MM.1S (cell line): ENCODE results near the gene CACNG6.
"Not testable (repeated sequence)": the region's sequence is repeated elsewhere in the genome, so short reads cannot be mapped to it uniquely, and the experiment has no call there.

Experiments used
- DNase-seq: peaks from one replicate; pipeline ENCODE4 v3.0.0-alpha.2; 2015
- H2AFZ ChIP-seq: fragments of 300-600 bp; sonication (generic); 2 replicates; pipeline ENCODE4 v1.6.0; 2016; ENCODE audit warnings: antibody characterized with exemption, low read length
- H3F3A ChIP-seq: fragments of 300-600 bp; sonication (generic); 2 replicates; pipeline ENCODE4 v1.6.1; 2016; ENCODE audit warnings: mild to moderate bottlenecking, antibody characterized with exemption, low read length, moderate library complexity, mixed read lengths; ENCODE audit not compliant: insufficient read depth
- H3K27ac ChIP-seq: fragments of 300-600 bp; sonication (generic); 2 replicates; pipeline ENCODE4 v1.5.1; 2016; ENCODE audit warnings: mild to moderate bottlenecking, low read length
- H3K27me3 ChIP-seq: fragments of 300-600 bp; sonication (generic); replicated peaks from 2 replicates; pipeline ENCODE4 v1.6.0; 2016; ENCODE audit warnings: low read length; ENCODE audit not compliant: insufficient read depth
- H3K36me3 ChIP-seq: fragments of 300-600 bp; sonication (generic); replicated peaks from 2 replicates; pipeline ENCODE4 v1.6.1; 2016; ENCODE audit warnings: mild to moderate bottlenecking, low read length, mixed read lengths; ENCODE audit not compliant: insufficient read depth
- H3K4me1 ChIP-seq: fragments of 300-600 bp; sonication (generic); 2 replicates; pipeline ENCODE4 v1.6.1; 2016; ENCODE audit warnings: low read length, mixed read lengths
- H3K4me2 ChIP-seq: fragments of 300-600 bp; sonication (generic); 2 replicates; pipeline ENCODE4 v1.6.0; 2016; ENCODE audit warnings: low read depth, low read length
- H3K4me3 ChIP-seq: fragments of 300-600 bp; sonication (generic); 2 replicates; pipeline ENCODE4 v1.5.1; 2016; ENCODE audit warnings: low read length, mixed read lengths
- H3K79me2 ChIP-seq: fragments of 300-600 bp; sonication (generic); 2 replicates; pipeline ENCODE4 v1.6.1; 2016; ENCODE audit warnings: mixed run types, low read length, mixed read lengths
- H3K9ac ChIP-seq: fragments of 300-600 bp; sonication (generic); 2 replicates; pipeline ENCODE4 v1.6.1; 2016; ENCODE audit warnings: low read length, mixed read lengths
- H3K9me2 ChIP-seq: fragments of 300-600 bp; sonication (generic); replicated peaks from 2 replicates; pipeline ENCODE4 v1.6.1; 2016; ENCODE audit warnings: mild to moderate bottlenecking, low read length, mixed read lengths; ENCODE audit not compliant: insufficient read depth
- H3K9me3 ChIP-seq: fragments of 300-600 bp; sonication (generic); replicated peaks from 2 replicates; pipeline ENCODE4 v1.6.1; 2016; ENCODE audit warnings: mild to moderate bottlenecking, low read length, mixed read lengths; ENCODE audit not compliant: insufficient read depth
- H4K20me1 ChIP-seq: fragments of 300-600 bp; sonication (generic); 2 replicates; pipeline ENCODE4 v1.6.1; 2016; ENCODE audit warnings: mild to moderate bottlenecking, low read length, moderate library complexity, mixed read lengths; ENCODE audit not compliant: insufficient read depth
- EZH2 ChIP-seq: fragments of 300-600 bp; sonication (generic); optimal IDR thresholded peaks from 2 replicates; pipeline ENCODE3; 2017; ENCODE audit warnings: low read depth, mild to moderate bottlenecking, antibody characterized with exemption, low read length, mixed read lengths
- EZH2phosphoT487 ChIP-seq: fragments of 300-600 bp; sonication (generic); IDR thresholded peaks from 2 replicates; pipeline ENCODE4 v1.6.1; 2018; ENCODE audit warnings: antibody characterized with exemption, low read length
- TF ChIP-seq, protein P1 (sequence below): fragments of 300-600 bp; sonication (generic); IDR thresholded peaks from 2 replicates; pipeline ENCODE4 v1.5.1; 2016; ENCODE audit warnings: antibody characterized with exemption, low read length, mixed read lengths

Gene CACNG6

DNA sequence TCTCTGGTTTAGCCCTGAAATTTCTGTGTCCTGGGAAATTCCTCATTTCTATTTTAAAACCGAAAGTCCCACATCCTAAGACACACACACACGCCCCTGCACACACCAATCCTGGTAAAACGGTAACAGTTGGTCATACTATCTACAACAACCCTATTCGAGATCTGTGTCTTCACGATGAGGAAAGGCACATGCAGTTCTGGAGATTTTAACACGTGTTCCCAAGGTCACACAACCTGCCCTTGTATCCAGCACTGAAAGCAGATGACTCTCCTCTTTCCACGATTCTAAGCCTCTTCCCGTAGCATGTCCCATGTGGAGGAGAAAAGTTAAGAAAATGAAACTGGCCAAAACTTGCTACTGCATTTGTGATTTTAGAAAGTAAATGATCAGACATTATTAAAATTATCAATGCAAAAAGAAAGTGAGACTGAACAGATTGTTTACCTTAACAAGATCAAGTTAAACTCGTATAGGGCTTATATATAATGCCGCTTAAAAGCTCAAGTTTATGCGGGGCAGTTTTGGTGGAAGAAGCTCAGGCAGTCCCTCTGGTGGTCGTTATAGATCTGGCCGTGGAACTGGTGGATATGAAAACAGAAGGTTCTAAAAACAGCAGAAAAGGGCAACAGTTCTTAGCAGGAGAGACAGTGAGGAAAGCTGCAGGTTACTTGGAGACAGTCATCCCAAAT is 39.6 kb downstream of the CACNG6 start:
- no peak overlapping the region for H3K27ac ChIP-seq
- TF ChIP-seq EZH2phosphoT487 (no peak), EZH2 (no peak)
- TF ChIP-seq, protein P1, sequence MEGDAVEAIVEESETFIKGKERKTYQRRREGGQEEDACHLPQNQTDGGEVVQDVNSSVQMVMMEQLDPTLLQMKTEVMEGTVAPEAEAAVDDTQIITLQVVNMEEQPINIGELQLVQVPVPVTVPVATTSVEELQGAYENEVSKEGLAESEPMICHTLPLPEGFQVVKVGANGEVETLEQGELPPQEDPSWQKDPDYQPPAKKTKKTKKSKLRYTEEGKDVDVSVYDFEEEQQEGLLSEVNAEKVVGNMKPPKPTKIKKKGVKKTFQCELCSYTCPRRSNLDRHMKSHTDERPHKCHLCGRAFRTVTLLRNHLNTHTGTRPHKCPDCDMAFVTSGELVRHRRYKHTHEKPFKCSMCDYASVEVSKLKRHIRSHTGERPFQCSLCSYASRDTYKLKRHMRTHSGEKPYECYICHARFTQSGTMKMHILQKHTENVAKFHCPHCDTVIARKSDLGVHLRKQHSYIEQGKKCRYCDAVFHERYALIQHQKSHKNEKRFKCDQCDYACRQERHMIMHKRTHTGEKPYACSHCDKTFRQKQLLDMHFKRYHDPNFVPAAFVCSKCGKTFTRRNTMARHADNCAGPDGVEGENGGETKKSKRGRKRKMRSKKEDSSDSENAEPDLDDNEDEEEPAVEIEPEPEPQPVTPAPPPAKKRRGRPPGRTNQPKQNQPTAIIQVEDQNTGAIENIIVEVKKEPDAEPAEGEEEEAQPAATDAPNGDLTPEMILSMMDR: peak; percentile 35
- no peaks in the 10 kb centered on the region for H3K79me2 ChIP-seq
- no peak overlapping the region for H3K9ac ChIP-seq
- peak overlapping the region; percentile 46; the same call in 1 of the 2 replicates for H2AFZ ChIP-seq
- H3K9me2 ChIP-seq: no peaks in the 10 kb centered on the region
- DNase-seq: peak; percentile 9
- H3K4me3 ChIP-seq: peak overlapping the region; percentile 48
- H3K4me1 ChIP-seq: no peaks in the 10 kb centered on the region
- H3K27me3 ChIP-seq: peaks cover 9% of the 10 kb centered on the region; the same call in 1 of the 2 replicates
- H3K36me3 ChIP-seq: no peaks in the 10 kb centered on the region
- no peaks in the 10 kb centered on the region for H4K20me1 ChIP-seq
- H3K9me3 ChIP-seq: no peaks in the 10 kb centered on the region
- H3K4me2 ChIP-seq: peak overlapping the region; percentile 68
- H3F3A ChIP-seq: no peaks in the 10 kb centered on the region

DNA sequence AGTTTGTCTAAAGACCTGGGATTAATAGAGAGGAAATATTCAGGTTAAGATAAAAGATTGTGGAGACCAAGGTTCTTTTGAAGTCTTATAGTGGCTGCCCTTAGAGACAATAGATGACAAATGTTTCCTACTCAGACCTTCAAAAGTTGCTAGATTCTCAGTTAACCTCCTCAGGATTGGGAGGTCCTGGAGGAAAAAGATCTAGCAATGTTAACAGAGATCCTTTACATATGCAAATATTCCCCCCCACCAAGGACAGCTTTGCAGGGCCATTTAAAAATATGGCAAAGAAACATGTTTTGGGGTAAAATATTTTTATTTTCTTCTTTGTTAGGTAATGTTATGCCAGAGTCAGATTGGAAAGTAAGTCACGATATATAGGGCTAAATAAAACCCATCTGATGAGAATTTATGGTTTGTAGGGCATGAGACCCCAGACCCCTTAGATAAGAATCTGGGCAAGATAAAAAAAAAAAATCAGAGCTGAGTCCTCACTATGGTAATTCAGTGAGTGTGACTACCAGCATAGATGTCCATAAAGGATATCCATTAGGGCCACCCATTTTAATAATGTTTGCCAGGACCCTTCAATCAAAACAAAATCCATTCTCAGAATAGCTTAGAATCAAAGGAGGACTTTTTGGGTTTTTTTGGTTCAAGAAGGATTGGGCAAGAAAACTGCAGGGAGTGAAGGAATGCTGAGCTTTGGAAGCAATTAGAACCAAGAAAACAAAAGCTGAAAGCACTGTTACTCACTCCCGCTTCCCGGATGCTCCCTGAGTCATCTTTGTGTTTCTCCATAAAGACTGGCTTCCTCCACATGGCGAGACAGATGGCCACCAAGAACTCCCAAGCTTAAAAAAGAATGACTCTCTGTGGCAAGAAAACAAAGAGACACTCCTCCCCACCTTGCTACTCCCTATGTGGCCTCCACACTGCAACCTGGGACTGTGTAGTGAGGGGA is 44.1 kb downstream of the CACNG6 start:
- no peak for DNase-seq
- no peak for TF ChIP-seq EZH2
- TF ChIP-seq, protein P1: no peak
- no peak for TF ChIP-seq EZH2phosphoT487
- no peaks in the 10 kb centered on the region for H3K9me2 ChIP-seq
- H3K27ac ChIP-seq: no peak overlapping the region
- H3K4me1 ChIP-seq: no peaks in the 10 kb centered on the region
- H3K27me3 ChIP-seq: peaks cover 25% of the 10 kb centered on the region
- no peaks in the 10 kb centered on the region for H3F3A ChIP-seq
- no peak overlapping the region for H3K4me2 ChIP-seq
- H3K9me3 ChIP-seq: no peaks in the 10 kb centered on the region
- no peak overlapping the region for H2AFZ ChIP-seq
- no peak overlapping the region for H3K4me3 ChIP-seq
- H3K79me2 ChIP-seq: no peaks in the 10 kb centered on the region
- no peak overlapping the region for H3K9ac ChIP-seq
- no peaks in the 10 kb centered on the region for H4K20me1 ChIP-seq
- no peaks in the 10 kb centered on the region for H3K36me3 ChIP-seq

DNA sequence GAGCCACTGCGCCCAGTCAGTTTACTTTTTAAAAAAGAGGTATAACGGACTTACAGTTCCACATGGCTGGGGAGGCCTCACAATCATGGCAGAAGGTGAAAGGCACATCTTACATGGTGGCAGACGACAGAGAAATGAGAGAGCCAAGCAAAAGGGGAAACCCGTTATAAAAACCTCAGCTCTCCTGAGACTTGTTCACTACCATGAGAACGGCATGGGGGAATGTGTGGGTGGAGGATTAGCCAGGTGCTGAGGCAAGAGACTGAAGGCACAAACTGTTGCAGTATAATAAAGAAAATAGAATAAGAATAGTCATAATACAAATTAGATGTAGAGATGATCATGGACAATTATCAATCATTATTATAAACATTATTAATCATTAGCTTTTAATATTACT is 45.1 kb downstream of the CACNG6 start:
- not testable (repeated sequence) for DNase-seq, H4K20me1 ChIP-seq, H3K4me1 ChIP-seq, H3K27ac ChIP-seq, H3K4me3 ChIP-seq, H3K9me2 ChIP-seq, H3K9ac ChIP-seq, H3K36me3 ChIP-seq, H3K4me2 ChIP-seq, H3K9me3 ChIP-seq, H3K79me2 ChIP-seq, H3F3A ChIP-seq, H2AFZ ChIP-seq
- H3K27me3 ChIP-seq: peaks cover 31% of the 10 kb centered on the region
